DOHH2 (cell line): Measurements from ENCODE around the gene MEGF11.

Source experiments
- CTCF ChIP-seq: fragments of 200-600 bp; sonication (generic); IDR thresholded peaks from one replicate; pipeline ENCODE4 v1.5.1; 2014; ENCODE audit warnings: antibody characterized with exemption, mild to moderate bottlenecking, low read depth, low read length; ENCODE audit not compliant: poor library complexity, severe bottlenecking
- EZH2phosphoT487 ChIP-seq: fragments of 200-600 bp; sonication (generic); IDR thresholded peaks from 2 replicates; pipeline ENCODE4 v1.6.1; 2017; ENCODE audit warnings: borderline replicate concordance, mild to moderate bottlenecking, antibody characterized with exemption, low read length, moderate library complexity, mixed read lengths

- TF ChIP-seq CTCF, result no peak
- no peak for TF ChIP-seq EZH2phosphoT487
Observed at GRCh38 chr15:65902373-65902772, 351.2 kb downstream of the MEGF11 start.
